Heart left ventricle (tissue), 13 donors: ENCODE measurements around the gene RNF34.

Experiments
- CTCF ChIP-seq, 12 donors: fragments of 200-600 bp; sonication (generic) in 4 of 12; IDR thresholded peaks; one replicate each; pipeline versions ENCODE4 v1.5.0 to v1.8.0; 2018 to 2022; ENCODE audit warnings: antibody characterized with exemption in 12 of 12, mild to moderate bottlenecking in 5 of 12
- POLR2A ChIP-seq, 2 donors: fragments of 450-650 bp; IDR thresholded peaks; one replicate each; pipeline ENCODE4 v1.6.1; 2017; ENCODE audit warnings: antibody characterized with exemption in 2 of 2, mild to moderate bottlenecking in 2 of 2, moderate library complexity in 2 of 2
- donor health status: ischemic (EF 13 %, LVEDD 7.1; RV severe dilation, severe dysfunction).
- donor health status: DM: no; HTN: yes; CAD: no.
- donor health status: DM: no; HTN: no; CAD: no.
- donor health status: ischemic (EF 25% LVEDD 6.9; RV normal size, moderate dysfunction).
- donor health status: ischemic (EF 25% LVEDD 5.7; RV mildly dilated, moderate dysfunction).
- donor health status: ischemic (EF 35%, LVEDD 5.7; RV mildly dilated, moderate dysfunction).
- donor health status: nonischemic (EF 11% LVEDD 7.7; RV severe dilation, severe dysfunction).
- donor health status: DM: yes; HTN: yes; CAD: no.
- donor health status: PGD.
- donor health status: ischemic (EF 29% LVEDD 5.4; RV normal size, mild dysfunction).
- donor health status: nonischemic (EF 23%, LVEDD 6.1; RV moderate dilation, normal function).

DNA sequence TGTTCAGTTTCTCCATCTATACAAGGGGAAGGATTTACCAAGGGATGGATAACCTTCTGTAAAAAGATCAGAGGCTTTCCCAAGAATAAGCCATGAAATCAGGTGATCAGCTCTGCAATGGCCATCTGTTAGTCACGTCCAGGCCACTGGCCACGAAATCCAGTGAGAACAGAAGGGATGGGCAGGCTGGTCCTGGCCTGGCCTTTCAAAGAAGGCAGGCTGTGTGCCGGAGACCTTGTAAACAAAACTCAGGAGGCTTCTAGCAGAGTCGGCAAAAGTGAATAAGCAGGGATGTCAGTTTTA is 68.5 kb downstream of the RNF34 start:
- no peak for TF ChIP-seq CTCF (IDR thresholded peaks at IDR 0.05)
- no peak for TF ChIP-seq POLR2A (IDR thresholded peaks at IDR 0.05)
